Inflammatory macrophage treated with lipopolysaccharide for 4 hours (primary cell): Measurements from ENCODE around the gene PPP4R3A.
"Not testable (repeated sequence)": the region's sequence is repeated elsewhere in the genome, so short reads cannot be mapped to it uniquely, and the experiment has no call there.

Source experiments
- DNase-seq: peaks from one replicate; pipeline ENCODE4 v3.0.0-alpha.2; 2020

Gene PPP4R3A

GRCh38 chr14:91501951-91502930, 7.9 kb downstream of the PPP4R3A start:
- no peak for DNase-seq

GRCh38 chr14:91501348-91501747, 8.8 kb downstream of the PPP4R3A start:
- no peak for DNase-seq

- no peak for DNase-seq
These were observed 13.3 kb downstream of the PPP4R3A start for GRCh38 chr14:91496790-91497189.

DNA sequence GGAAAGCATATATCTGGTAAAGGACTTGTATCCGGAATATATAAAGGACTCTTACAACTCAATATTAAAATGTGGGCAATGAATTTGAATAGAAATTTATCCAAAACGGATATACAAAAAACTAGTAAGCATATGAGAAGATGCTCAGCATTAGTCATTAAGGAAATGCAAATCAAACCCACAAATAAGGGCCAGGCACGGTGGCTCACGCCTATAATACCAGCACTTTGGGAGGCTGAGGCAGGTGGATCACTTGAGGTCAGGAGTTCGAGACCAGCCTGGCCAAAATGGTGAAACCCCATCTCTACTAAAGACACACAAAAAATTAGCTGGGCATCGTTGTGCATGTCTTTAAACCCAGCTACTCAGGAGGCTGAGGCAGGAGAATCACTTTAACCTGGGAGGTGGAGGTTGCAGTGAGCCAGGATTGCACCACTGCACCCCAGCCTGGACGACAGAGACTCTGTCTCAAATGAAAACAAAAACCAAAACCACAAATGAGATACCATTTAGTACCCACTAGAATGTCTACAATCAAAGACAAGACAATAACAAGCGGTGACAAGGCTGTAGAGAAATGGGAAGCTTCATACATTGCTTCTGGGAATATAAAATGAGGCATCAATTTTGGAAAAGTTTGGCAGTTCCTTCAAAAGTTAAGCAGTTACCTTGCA, 15.6 kb downstream of the PPP4R3A start:
- DNase-seq = peak; percentile 80

DNA sequence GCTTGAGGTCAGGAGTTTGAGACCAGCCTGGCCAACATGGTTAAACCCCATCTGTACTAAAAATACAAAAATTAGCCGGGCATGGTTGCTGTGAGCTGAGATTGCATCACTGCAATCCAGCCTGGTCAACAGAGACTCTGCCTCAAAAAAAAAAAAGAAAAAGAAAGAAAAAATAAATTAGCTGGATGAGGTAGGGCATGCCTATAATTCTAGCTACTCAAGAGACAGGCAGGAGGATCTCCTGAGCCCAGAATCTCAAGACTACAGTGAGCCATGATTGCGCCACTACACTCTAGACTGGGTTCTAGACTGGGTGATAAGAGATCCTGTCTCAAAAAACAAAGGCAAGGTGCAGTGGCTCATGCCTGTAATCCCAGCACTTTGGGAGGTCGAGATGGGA, 16.9 kb downstream of the PPP4R3A start:
- peak; percentile 12 for DNase-seq

GRCh38 chr14:91484744-91485143, 25.4 kb downstream of the PPP4R3A start:
- DNase-seq = peak; percentile 39

GRCh38 chr14:91484186-91484585, 25.9 kb downstream of the PPP4R3A start:
- no peak for DNase-seq

- DNase-seq = peak; percentile 31
These were observed 27.7 kb downstream of the PPP4R3A start for GRCh38 chr14:91482263-91483013.

- DNase-seq = no peak
These were observed 32.7 kb downstream of the PPP4R3A start for GRCh38 chr14:91477388-91477787.

DNA sequence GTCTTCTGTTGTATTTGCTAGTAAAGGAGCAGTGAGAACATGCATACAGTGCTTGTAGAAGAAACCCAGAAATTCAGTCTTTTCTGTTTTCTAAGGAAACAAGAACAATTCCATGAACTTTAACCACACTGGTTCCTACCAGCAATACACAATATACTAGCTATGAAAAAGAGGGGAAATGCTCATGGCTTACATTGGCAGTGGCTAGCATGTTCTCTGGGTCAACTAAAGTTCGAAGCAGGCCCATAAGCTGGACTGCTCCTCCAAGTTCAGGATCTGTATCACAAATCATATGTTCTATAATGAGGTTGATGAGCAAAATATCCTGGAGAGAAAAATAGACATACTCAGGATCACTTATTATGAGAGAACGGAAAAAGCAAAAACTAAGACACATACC, 37.1 kb downstream of the PPP4R3A start:
- no peak for DNase-seq

DNA sequence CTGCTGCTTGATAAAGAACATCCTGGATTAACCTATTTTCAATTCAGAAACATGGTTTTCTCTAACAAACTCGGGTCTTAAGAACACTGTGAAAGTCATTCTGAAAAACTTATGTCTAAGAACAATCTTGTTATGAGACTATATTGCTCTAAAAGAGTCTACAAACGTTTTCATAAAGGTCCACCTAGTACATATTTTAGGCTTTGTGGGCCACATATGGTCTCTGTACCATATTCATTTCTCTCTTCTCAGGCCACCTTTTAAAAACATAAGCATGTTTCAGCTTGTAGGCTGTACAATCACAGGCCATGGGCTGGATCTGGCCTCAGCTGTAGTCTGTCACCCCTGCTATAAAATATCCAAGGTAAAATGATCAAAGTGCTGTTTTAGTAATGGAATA, 39.9 kb downstream of the PPP4R3A start:
- no peak for DNase-seq

DNA sequence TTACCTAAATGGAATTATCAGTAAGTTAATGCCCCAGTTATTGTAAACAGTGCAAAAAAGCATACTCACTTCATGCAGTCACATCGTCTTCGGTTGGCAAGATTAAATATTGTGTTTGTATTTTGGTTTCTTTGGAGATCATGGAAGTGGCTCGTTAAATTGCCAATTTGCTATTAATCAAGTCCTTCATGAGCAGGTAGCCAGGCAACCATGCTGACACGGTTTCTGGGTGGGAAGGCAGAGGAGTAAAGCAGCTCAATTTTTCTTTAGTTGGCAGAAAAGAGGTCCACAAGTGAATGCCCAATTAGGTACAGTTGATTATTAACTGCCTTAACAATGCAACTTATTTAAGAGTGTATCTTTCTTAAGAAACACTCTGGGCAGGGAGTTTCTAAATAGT, 43.9 kb downstream of the PPP4R3A start:
- DNase-seq = no peak

DNA sequence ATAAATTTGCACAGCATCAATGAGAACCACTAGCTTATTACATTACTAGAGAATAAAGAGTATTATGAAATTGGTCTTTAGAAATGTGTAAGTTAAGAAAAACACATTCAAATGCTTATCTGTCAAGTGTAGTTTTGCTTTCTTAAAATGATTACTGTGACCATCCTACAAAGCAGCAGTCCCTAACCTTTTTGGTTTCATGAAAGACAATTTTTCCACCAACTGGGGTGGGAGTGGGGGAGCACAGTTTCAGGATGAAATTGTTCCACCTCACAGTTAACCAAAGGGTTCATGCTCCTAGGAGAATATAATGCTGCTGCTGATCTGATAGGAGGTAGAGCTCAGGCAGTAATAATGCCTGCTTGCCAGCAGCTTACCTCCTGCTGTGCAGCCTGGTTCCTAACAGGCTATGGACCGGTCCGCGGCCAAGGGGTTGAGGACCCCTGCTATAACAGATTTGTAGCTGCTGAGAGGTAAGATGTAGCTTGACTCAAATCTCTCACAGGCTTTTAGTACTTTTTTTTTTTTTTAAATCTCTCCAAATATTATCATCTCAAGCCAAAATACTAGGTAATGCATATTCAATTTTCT, 45.4 kb downstream of the PPP4R3A start:
- no peak for DNase-seq

DNA sequence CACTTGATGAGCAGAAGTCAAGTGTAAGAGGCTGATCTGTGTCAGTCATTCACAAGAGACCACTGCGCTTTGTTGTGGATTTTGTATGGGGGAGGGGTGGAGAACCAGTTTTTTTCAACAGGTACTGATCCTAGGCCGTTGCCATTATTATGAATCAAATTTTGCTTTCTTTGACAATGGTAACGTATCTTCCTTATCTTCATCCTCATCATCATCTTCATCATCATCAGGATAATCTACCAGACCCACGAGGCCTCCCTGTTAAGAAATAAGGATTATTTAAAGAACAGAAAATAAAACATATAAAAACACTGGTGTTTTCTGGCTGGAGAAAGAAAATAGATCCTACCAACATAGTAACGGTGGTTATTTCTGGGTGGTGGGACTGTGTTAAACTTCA, 51.5 kb downstream of the PPP4R3A start:
- DNase-seq = no peak

DNA sequence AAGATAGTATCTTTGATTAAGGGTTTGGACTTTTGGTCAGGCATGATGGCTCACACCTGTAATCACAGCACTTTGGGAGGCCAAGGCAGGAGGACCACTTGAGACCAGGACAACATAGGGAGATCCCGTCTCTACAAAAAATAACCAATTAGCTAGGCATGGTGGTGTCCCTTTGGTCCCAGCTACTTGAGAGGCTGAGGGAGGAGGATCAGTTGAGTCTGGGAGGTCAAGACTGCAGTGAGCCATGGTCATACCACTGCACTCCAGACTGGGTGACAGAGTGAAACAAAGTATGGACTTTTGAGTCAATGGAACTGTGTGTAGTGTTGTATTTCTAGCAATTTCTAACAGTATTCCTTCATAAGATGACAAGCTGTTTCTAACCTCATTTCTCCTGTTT, 53.8 kb downstream of the PPP4R3A start:
- no peak for DNase-seq

- no peak for DNase-seq
These were observed 55.5 kb downstream of the PPP4R3A start for GRCh38 chr14:91454580-91454979.

DNA sequence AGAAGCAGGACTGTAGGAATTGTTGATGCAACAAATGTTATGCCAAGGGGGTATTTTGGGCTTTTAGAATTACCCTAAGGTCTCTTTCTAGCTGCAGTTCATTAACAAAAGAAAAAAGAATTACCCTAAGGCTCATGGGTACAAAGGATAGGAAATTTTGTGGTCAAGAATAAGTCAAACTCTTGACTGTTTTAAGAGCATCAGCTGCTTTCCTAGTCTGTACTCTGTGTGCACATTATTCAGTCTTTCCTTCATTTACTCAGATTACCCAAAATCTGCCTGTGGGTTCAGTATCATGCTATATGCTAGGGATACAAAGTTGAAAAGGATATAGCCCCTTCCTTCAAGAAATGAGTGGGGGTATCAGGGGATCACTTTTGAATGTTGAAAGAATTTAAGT, 56.0 kb downstream of the PPP4R3A start:
- DNase-seq = no peak

GRCh38 chr14:91453744-91454143, 56.4 kb downstream of the PPP4R3A start:
- no peak for DNase-seq

- DNase-seq = no peak
These were observed 65.6 kb downstream of the PPP4R3A start for GRCh38 chr14:91444335-91445020.

DNA sequence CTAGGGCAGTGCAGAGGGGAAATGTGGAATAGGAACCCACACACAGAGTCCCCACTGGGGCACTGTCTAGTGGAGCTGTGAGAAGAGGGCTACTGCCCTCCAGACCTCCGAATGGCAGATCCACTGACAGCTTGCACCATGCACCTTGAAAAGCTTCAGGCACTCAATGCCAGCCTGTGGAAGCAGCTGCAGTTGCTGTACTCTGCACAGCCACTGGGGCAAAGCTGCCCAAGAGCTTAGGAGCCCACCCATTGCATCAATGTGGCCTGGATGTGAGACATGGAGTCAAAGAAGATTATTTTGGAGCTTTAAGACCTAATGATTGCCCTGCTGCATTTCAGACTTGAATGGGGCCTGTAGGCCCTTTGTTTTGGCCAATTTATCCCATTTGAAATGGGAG, 70.8 kb downstream of the PPP4R3A start:
- no peak for DNase-seq

DNA sequence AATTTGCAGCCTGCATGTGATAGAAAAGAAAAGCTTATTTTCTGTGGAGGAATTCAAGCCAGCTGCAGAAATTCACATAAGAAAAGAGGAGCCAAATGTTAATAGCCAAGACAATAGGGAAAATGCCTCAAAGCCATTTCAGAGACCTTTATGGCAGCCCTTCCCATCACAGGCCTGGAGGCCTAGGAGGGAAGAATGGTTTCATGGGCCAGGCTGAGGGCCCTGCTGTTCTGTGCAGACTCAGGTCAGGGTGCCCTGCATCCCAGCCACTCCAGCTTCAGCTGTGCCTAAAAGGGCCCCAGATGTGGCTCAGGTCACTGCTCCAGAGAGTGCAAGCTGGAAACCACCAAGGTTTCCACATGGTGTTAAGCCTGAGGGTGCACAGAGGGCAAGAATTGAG, 71.3 kb downstream of the PPP4R3A start:
- no peak for DNase-seq

DNA sequence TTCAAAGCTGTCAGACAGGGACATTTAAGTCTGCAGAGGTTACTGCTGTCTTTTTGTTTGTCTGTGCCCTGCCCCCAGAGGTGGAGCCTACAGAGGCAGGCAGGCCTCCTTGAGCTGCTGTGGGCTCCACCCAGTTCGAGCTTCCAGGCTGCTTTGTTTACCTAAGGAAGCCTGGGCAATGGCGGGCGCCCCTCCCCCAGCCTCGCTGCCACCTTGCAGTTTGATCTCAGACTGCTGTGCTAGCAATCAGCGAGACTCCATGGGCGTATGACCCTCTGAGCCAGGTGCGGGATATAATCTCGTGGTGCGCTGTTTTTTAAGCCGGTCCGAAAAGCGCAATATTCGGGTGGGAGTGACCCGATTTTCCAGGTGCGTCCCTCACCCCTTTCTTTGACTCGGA, 73.8 kb downstream of the PPP4R3A start:
- DNase-seq = not testable (repeated sequence)
